ENCODE measurements around the gene IL27RA.
A peak's percentile ranks its signal among the peaks of the same experiment; 100 is the strongest.

The IL27RA gene

GRCh38 chr19:14061751-14062557, 30.4 kb downstream of the IL27RA start, which contains the start of gene PALM3:
Gene PALM3 (minus strand): TSS chr19:14062076. CDS start chr19:14061980, 96 bp downstream.
- no peak for DNase-seq

- DNase-seq, result no peak
Measured at GRCh38 chr19:14062558-14062855, 30.9 kb downstream of the IL27RA start.

- no peak for DNase-seq
Measured at GRCh38 chr19:14063105-14063504, 31.5 kb downstream of the IL27RA start.

GRCh38 chr19:14066134-14066533, 34.6 kb downstream of the IL27RA start:
- no peak for DNase-seq

GRCh38 chr19:14070268-14071050, 38.9 kb downstream of the IL27RA start:
- no peak for DNase-seq

GRCh38 chr19:14072535-14073260, 41.1 kb downstream of the IL27RA start, which contains the start of gene MISP3:
Gene MISP3 (plus strand): TSS chr19:14072786. CDS start chr19:14073310, 524 bp downstream.
- DNase-seq, result no peak

- DNase-seq, result peak; percentile 13
Measured at GRCh38 chr19:14073261-14073924, 41.8 kb downstream of the IL27RA start.

GRCh38 chr19:14073925-14074838, 42.6 kb downstream of the IL27RA start:
- no peak for DNase-seq

- no peak for DNase-seq
Measured at GRCh38 chr19:14078411-14078810, 46.8 kb downstream of the IL27RA start.

GRCh38 chr19:14080887-14081796, 49.6 kb downstream of the IL27RA start:
- peak; percentile 97 for DNase-seq

- no peak for DNase-seq
Measured at GRCh38 chr19:14081797-14082674, 50.5 kb downstream of the IL27RA start.

- no peak for DNase-seq
Measured at GRCh38 chr19:14082675-14082960, 51.1 kb downstream of the IL27RA start.

- no peak for DNase-seq
Measured at GRCh38 chr19:14085309-14085995, 53.9 kb downstream of the IL27RA start, which contains the start of gene C19orf67. Gene C19orf67 (minus strand): TSS chr19:14085783. CDS start chr19:14085627, 156 bp downstream.

- no peak for DNase-seq
Measured at GRCh38 chr19:14086098-14086497, 54.5 kb downstream of the IL27RA start.

- no peak for DNase-seq
Measured at GRCh38 chr19:14088634-14089411, 57.3 kb downstream of the IL27RA start.

- no peak for DNase-seq
Measured at GRCh38 chr19:14089412-14089661, 57.8 kb downstream of the IL27RA start.

GRCh38 chr19:14089662-14090508, 58.3 kb downstream of the IL27RA start:
- no peak for DNase-seq
